ENCODE results near the gene KRT7.

Gene KRT7

GRCh38 chr12:52203079-52203921, 29.7 kb upstream of the KRT7 start:
- H3K36me3 ChIP-seq (ENCODE audit: insufficient read depth, low read length) = no peaks in the 10 kb centered on the region
- H3K4me1 ChIP-seq (ENCODE audit: insufficient read depth, low read length) = no peaks in the 10 kb centered on the region
- H3K4me3 ChIP-seq (ENCODE audit: low read length) = no peak overlapping the region
- no peaks in the 10 kb centered on the region for H3K9me3 ChIP-seq (ENCODE audit: low read length)
- no peak overlapping the region for H2AFZ ChIP-seq (ENCODE audit: low read depth, low read length)
- peaks cover 37% of the 10 kb centered on the region for H3K27me3 ChIP-seq (ENCODE audit: insufficient read depth, low read length)

- Histone ChIP-seq H3K27me3 (ENCODE audit: insufficient read depth, low read length) (peaks cover 30% of the 10 kb centered on the region), H3K9me3 (ENCODE audit: low read length) (no peaks in the 10 kb centered on the region), H3K4me1 (ENCODE audit: insufficient read depth, low read length) (no peaks in the 10 kb centered on the region)
These were observed 28.7 kb upstream of the KRT7 start for GRCh38 chr12:52204095-52204930.

GRCh38 chr12:52204931-52205505, 28.0 kb upstream of the KRT7 start:
- H3K4me3 ChIP-seq (ENCODE audit: low read length) = no peak overlapping the region
- no peaks in the 10 kb centered on the region for H3K36me3 ChIP-seq (ENCODE audit: insufficient read depth, low read length)
- no peaks in the 10 kb centered on the region for H3K4me1 ChIP-seq (ENCODE audit: insufficient read depth, low read length)
- no peaks in the 10 kb centered on the region for H3K9me3 ChIP-seq (ENCODE audit: low read length)
- peaks cover 26% of the 10 kb centered on the region for H3K27me3 ChIP-seq (ENCODE audit: insufficient read depth, low read length)
- H2AFZ ChIP-seq (ENCODE audit: low read depth, low read length) = no peak overlapping the region

More at GRCh38 chr12:52204095-52204930, 28.7 kb upstream of the KRT7 start:
- H3K4me3 ChIP-seq (ENCODE audit: low read length) = no peak overlapping the region
- H2AFZ ChIP-seq (ENCODE audit: low read depth, low read length) = no peak overlapping the region
- no peaks in the 10 kb centered on the region for H3K36me3 ChIP-seq (ENCODE audit: insufficient read depth, low read length)

- H3K4me1 ChIP-seq (ENCODE audit: insufficient read depth, low read length) = no peaks in the 10 kb centered on the region
- no peaks in the 10 kb centered on the region for H3K36me3 ChIP-seq (ENCODE audit: insufficient read depth, low read length)
- H2AFZ ChIP-seq (ENCODE audit: low read depth, low read length) = no peak overlapping the region
- H3K9me3 ChIP-seq (ENCODE audit: low read length) = no peaks in the 10 kb centered on the region
- peaks cover 23% of the 10 kb centered on the region for H3K27me3 ChIP-seq (ENCODE audit: insufficient read depth, low read length)
- H3K4me3 ChIP-seq (ENCODE audit: low read length) = no peak overlapping the region
These were observed 27.3 kb upstream of the KRT7 start for GRCh38 chr12:52205612-52206303.

GRCh38 chr12:52206304-52207040, 26.6 kb upstream of the KRT7 start:
- Histone ChIP-seq H3K27me3 (ENCODE audit: insufficient read depth, low read length) (peaks cover 18% of the 10 kb centered on the region), H3K9me3 (ENCODE audit: low read length) (no peaks in the 10 kb centered on the region), H2AFZ (ENCODE audit: low read depth, low read length) (no peak overlapping the region), H3K36me3 (ENCODE audit: insufficient read depth, low read length) (no peaks in the 10 kb centered on the region), H3K4me3 (ENCODE audit: low read length) (no peak overlapping the region), H3K4me1 (ENCODE audit: insufficient read depth, low read length) (no peaks in the 10 kb centered on the region)

GRCh38 chr12:52207106-52207505, 25.9 kb upstream of the KRT7 start:
- no peak overlapping the region for H2AFZ ChIP-seq (ENCODE audit: low read depth, low read length)
- peaks cover 17% of the 10 kb centered on the region for H3K27me3 ChIP-seq (ENCODE audit: insufficient read depth, low read length)
- H3K4me1 ChIP-seq (ENCODE audit: insufficient read depth, low read length) = no peaks in the 10 kb centered on the region
- H3K4me3 ChIP-seq (ENCODE audit: low read length) = no peak overlapping the region
- H3K36me3 ChIP-seq (ENCODE audit: insufficient read depth, low read length) = no peaks in the 10 kb centered on the region
- no peaks in the 10 kb centered on the region for H3K9me3 ChIP-seq (ENCODE audit: low read length)

- Histone ChIP-seq H3K4me1 (ENCODE audit: insufficient read depth, low read length) (no peaks in the 10 kb centered on the region), H2AFZ (ENCODE audit: low read depth, low read length) (no peak overlapping the region), H3K9me3 (ENCODE audit: low read length) (no peaks in the 10 kb centered on the region)
These were observed 25.1 kb upstream of the KRT7 start for GRCh38 chr12:52207895-52208294.

GRCh38 chr12:52208424-52209165, 24.4 kb upstream of the KRT7 start:
- Histone ChIP-seq H2AFZ (ENCODE audit: low read depth, low read length) (no peak overlapping the region), H3K4me3 (ENCODE audit: low read length) (no peak overlapping the region), H3K27me3 (ENCODE audit: insufficient read depth, low read length) (peaks cover 5% of the 10 kb centered on the region), H3K9me3 (ENCODE audit: low read length) (no peaks in the 10 kb centered on the region), H3K36me3 (ENCODE audit: insufficient read depth, low read length) (no peaks in the 10 kb centered on the region), H3K4me1 (ENCODE audit: insufficient read depth, low read length) (no peaks in the 10 kb centered on the region)

More at GRCh38 chr12:52207895-52208294, 25.1 kb upstream of the KRT7 start:
- Histone ChIP-seq H3K4me3 (ENCODE audit: low read length) (no peak overlapping the region), H3K36me3 (ENCODE audit: insufficient read depth, low read length) (no peaks in the 10 kb centered on the region), H3K27me3 (ENCODE audit: insufficient read depth, low read length) (peaks cover 10% of the 10 kb centered on the region)

- no peaks in the 10 kb centered on the region for H3K36me3 ChIP-seq (ENCODE audit: insufficient read depth, low read length)
- no peak overlapping the region for H3K4me3 ChIP-seq (ENCODE audit: low read length)
- H3K4me1 ChIP-seq (ENCODE audit: insufficient read depth, low read length) = no peaks in the 10 kb centered on the region
- H2AFZ ChIP-seq (ENCODE audit: low read depth, low read length) = no peak overlapping the region
- H3K27me3 ChIP-seq (ENCODE audit: insufficient read depth, low read length) = peaks cover 3% of the 10 kb centered on the region
- no peaks in the 10 kb centered on the region for H3K9me3 ChIP-seq (ENCODE audit: low read length)
These were observed 23.7 kb upstream of the KRT7 start for GRCh38 chr12:52209321-52209720.

GRCh38 chr12:52210186-52210924, 22.7 kb upstream of the KRT7 start:
- Histone ChIP-seq H2AFZ (ENCODE audit: low read depth, low read length) (no peak overlapping the region), H3K9me3 (ENCODE audit: low read length) (no peaks in the 10 kb centered on the region), H3K4me1 (ENCODE audit: insufficient read depth, low read length) (no peaks in the 10 kb centered on the region), H3K27me3 (ENCODE audit: insufficient read depth, low read length) (peaks cover 3% of the 10 kb centered on the region), H3K36me3 (ENCODE audit: insufficient read depth, low read length) (no peaks in the 10 kb centered on the region), H3K4me3 (ENCODE audit: low read length) (no peak overlapping the region)

- Histone ChIP-seq H3K27me3 (ENCODE audit: insufficient read depth, low read length) (peaks cover 3% of the 10 kb centered on the region), H2AFZ (ENCODE audit: low read depth, low read length) (no peak overlapping the region), H3K4me1 (ENCODE audit: insufficient read depth, low read length) (no peaks in the 10 kb centered on the region), H3K4me3 (ENCODE audit: low read length) (no peak overlapping the region), H3K9me3 (ENCODE audit: low read length) (no peaks in the 10 kb centered on the region), H3K36me3 (ENCODE audit: insufficient read depth, low read length) (no peaks in the 10 kb centered on the region)
These were observed 22.0 kb upstream of the KRT7 start for GRCh38 chr12:52210925-52211650.

Data from neuron (in vitro differentiated cells).